OCI-LY7 (cell line): ENCODE results near the gene KIAA0930.

ENCODE experiments used
- EZH2phosphoT487 ChIP-seq: fragments of 200-600 bp; sonication (generic); IDR thresholded peaks from 2 replicates; pipeline ENCODE4 v1.6.1; 2018; ENCODE audit warnings: low read depth, borderline replicate concordance, mild to moderate bottlenecking, mixed run types, antibody characterized with exemption, low read length, moderate library complexity, mixed read lengths
- TF ChIP-seq, protein P1 (sequence below): fragments of 200-600 bp; sonication (generic); conservative IDR thresholded peaks from 2 replicates; pipeline ENCODE4 v1.5.1; 2014; ENCODE audit warnings: mild to moderate bottlenecking, antibody characterized with exemption, low read length, moderate library complexity, mixed read lengths

DNA sequence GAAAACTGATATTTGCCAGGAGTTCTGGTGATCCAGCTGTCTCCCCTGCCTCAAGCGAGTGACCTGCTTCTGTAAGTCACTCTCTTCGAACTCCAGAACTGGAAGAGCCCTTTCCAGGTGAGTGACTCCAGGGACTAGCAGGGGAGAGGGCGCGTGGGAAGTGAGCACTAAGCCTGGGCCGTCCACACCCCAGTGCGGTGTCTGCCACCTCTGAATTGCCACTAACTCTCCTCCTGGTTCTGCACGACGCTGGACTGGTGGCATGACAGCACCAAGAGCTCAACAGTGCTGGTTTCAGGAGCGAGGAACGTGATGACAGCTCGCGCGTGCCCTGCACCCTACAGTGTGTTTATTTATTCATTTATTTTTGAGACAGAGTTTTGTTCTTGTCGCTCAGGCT is 22.9 kb downstream of the KIAA0930 start:
- TF ChIP-seq EZH2phosphoT487 = no peak
- TF ChIP-seq, protein P1, sequence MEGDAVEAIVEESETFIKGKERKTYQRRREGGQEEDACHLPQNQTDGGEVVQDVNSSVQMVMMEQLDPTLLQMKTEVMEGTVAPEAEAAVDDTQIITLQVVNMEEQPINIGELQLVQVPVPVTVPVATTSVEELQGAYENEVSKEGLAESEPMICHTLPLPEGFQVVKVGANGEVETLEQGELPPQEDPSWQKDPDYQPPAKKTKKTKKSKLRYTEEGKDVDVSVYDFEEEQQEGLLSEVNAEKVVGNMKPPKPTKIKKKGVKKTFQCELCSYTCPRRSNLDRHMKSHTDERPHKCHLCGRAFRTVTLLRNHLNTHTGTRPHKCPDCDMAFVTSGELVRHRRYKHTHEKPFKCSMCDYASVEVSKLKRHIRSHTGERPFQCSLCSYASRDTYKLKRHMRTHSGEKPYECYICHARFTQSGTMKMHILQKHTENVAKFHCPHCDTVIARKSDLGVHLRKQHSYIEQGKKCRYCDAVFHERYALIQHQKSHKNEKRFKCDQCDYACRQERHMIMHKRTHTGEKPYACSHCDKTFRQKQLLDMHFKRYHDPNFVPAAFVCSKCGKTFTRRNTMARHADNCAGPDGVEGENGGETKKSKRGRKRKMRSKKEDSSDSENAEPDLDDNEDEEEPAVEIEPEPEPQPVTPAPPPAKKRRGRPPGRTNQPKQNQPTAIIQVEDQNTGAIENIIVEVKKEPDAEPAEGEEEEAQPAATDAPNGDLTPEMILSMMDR = no peak
